ENCODE results near the gene REEP2.

The REEP2 gene

GRCh38 chr5:138448481-138449398 is 9.9 kb downstream of the REEP2 start:
- in situ Hi-C loops (cut with HindIII; ENCODE audit: low sequenced_read_pairs), result no loop called here

GRCh38 chr5:138449501-138450239 is 10.8 kb downstream of the REEP2 start:
- in situ Hi-C loops (cut with HindIII; ENCODE audit: low sequenced_read_pairs), result no loop called here

DNA sequence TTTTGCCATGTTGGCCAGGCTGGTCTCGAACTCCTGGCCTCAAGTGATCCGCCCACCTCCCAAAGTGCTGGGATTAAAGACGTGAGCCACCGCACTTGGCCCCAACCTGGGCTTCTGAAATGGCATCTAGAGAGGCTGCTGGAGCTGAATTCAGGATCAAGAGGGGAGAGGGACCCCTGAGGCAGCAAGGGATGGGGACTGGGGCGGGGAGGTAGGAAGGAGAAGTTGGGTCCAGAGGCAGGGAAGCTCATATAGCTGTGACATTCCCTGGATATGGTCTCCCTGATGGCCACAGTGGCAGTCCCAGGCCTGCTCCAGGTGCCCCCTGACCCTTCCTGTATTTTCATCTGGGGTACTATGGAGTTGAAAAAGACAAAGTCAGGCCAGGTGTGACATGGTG is 12.1 kb downstream of the REEP2 start:
- in situ Hi-C loops (cut with HindIII; ENCODE audit: low sequenced_read_pairs), result no loop called here

GRCh38 chr5:138452720-138453119 is 13.9 kb downstream of the REEP2 start:
- in situ Hi-C loops (cut with HindIII; ENCODE audit: low sequenced_read_pairs), result no loop called here

DNA sequence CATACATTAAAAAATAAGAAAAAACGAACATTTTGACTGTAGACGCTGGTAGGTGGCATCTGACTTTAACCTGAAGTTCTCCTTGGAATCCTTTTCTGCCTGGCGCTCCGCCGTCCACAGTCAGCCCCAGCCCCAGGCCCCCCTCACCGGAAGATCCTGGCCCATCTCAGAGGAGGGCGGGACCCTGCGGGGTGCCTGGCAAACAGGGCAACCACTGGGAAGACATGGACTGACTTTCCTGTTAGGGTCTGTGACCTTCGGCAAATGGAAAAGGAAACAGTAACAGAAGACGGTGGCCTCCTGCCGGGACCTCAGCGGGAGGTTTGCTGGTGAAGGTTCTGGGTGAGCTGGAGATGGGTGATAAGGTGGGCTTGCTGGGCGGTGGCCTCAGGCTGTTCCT is 14.7 kb downstream of the REEP2 start:
- in situ Hi-C loops (cut with HindIII; ENCODE audit: low sequenced_read_pairs), result no loop called here

- in situ Hi-C loops (cut with HindIII; ENCODE audit: low sequenced_read_pairs), result no loop called here
These were observed 15.3 kb downstream of the REEP2 start for GRCh38 chr5:138454121-138454520.

DNA sequence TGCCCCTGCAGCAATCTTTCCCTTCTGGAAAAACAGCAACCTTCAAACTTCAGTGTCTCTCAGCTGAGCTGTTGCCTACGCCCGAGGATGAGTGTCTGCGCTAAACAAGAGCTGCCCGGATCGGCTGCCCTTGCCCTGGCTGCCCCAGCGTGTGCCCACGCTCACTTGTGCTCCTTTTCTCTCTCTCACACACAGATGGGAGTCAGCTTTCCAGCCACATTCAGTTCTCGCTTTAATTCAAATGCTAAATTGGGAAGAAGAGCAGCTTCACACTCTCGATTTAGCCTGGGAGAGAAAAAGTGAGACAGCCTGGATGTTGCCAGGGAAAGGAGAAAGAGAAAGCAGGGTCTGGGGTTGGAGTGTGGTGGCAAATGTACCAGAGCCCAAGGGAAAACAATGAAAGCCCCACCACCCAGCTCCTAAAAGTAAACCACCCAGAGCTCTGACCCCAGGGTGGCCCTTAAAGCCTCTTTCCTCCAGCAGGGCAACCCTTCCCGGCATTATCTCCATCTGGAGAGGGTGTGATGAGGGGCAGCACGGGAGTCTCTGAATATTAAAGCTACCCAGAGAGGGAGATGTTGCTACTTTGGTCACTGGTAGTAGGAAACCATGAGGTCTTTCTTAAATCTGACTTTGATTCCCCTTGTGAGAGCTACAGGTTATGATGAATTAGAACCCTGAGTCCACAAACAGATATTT is 16.5 kb downstream of the REEP2 start:
- in situ Hi-C loops (cut with HindIII; ENCODE audit: low sequenced_read_pairs), result no loop called here

DNA sequence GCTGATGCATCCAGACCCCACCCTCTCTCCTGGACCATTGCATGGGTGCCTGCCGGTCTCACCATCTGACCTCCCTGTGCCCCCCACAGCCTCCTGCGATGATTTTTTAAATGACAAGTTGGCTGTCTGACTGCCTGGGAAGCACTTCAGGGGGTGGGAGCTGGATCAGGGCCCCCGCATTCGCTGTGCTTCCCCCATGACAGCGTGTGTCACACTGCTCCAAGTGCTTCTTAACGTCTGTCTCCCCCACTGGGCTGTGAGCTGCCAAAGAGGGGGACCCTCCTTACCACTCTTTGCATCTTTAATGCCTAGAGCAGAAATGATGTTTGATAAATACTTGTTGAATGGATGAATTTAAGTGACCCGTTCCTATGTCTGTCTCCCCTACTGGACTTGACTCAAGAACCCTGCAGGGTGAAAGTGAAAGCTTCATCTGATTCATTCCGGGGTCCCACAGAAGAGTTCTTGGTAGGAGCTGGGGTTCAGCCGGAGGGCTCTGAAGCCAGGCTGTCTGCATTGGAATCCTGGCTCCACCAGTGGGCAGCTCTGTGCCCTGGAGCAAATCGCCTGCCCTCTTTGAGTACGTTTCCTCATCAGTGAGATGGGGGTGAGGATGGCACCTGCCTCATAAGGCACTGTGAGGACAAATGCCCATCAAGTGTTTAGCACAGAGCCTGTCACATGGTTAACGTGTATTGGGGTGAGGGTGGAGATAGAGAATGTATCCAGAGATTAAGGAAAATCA is 18.8 kb downstream of the REEP2 start:
- in situ Hi-C loops (cut with HindIII; ENCODE audit: low sequenced_read_pairs), result no loop called here

- in situ Hi-C loops (cut with HindIII; ENCODE audit: low sequenced_read_pairs), result no loop called here
These were observed 19.5 kb downstream of the REEP2 start for GRCh38 chr5:138458384-138458783.

DNA sequence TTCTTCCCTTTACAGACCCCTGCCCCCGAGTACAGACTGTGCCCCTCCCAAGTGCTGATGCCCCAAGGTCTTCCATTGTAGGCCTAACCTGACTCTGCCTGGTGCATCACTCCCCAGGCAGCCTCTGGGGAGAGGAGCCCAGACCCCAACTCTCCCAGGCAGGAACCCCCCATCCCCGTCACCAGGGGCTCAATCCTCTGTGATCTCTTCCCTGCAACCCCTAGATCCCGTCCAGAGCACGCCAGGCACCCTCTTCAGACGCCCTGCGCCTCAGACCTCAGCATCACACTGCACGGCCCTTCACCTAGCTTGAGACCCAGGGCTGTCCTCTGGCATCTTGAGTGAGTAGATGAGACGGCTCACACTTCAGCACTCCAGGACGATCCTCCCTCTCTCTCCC is 20.0 kb downstream of the REEP2 start:
- in situ Hi-C loops (cut with HindIII; ENCODE audit: low sequenced_read_pairs), result no loop called here

GRCh38 chr5:138459311-138459933 is 20.6 kb downstream of the REEP2 start:
- in situ Hi-C loops (cut with HindIII; ENCODE audit: low sequenced_read_pairs), result no loop called here

DNA sequence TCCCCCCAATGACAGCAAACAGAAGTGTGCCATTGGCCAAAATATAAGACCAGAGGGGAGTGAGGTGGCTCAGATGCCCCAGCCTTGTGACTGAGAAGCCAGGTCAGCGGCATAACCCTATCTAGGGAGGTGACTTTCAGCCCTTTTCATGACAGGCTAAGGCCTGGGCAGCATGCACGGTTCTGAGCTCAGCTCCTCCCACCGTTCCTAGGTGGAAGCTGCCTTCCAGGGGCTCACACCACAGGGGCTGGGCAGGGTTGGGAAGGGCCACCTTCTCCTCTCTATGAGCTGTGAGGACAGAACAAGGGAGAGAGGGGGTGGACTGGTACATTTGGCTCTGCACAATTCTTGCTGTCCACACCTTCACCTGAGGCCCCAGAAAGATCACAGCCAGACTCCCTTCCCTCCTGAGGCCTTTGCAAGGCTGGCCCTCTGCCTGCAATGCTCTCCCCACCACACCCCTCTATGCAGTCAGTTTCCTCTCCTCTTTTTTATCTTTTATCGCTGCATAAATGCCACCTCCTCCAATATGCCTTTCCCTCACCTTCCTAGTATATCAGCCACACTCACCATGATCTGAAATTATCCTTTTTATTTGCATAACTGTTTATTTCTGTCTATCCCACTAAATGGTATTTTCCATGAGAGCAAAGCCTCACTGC is 21.3 kb downstream of the REEP2 start:
- in situ Hi-C loops (cut with HindIII; ENCODE audit: low sequenced_read_pairs), result no loop called here

DNA sequence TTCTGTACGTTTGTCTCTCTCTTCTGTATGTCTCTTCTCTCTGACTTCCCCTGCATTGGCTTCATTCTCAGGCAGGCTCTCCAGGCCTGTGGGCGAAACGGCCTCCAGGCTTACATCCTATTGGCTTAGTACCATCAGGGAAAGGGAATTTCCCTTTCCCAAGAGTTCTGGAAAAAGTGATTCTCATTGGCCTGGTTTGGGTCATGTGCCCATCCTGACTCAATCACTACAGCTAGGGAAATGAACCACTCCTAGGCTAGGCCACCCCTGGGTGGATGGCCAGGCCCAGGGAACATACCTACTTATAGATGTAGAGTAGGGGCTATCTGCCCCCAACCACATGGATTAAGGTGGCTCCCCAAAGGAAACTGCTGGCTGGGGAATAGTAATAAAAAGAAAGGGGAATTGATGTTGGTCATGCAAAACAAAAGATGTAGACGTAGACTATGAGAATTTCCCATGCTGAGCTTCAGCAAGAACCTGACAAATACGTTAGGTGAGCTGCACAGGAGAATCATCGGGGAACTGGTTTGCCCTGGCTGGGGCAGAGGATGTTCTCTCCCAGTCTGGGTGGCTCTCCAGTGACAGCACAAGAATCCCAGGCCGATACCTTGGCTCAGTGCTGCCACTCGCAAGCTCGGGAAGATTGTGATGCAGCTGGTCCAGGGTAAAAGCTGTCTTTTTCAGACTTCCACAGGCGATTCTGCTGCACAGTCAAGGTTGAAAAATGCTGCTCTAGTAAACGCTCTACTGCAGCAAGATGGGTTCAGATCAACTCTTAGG is 22.7 kb downstream of the REEP2 start:
- in situ Hi-C loops (cut with HindIII; ENCODE audit: low sequenced_read_pairs), result no loop called here

DNA sequence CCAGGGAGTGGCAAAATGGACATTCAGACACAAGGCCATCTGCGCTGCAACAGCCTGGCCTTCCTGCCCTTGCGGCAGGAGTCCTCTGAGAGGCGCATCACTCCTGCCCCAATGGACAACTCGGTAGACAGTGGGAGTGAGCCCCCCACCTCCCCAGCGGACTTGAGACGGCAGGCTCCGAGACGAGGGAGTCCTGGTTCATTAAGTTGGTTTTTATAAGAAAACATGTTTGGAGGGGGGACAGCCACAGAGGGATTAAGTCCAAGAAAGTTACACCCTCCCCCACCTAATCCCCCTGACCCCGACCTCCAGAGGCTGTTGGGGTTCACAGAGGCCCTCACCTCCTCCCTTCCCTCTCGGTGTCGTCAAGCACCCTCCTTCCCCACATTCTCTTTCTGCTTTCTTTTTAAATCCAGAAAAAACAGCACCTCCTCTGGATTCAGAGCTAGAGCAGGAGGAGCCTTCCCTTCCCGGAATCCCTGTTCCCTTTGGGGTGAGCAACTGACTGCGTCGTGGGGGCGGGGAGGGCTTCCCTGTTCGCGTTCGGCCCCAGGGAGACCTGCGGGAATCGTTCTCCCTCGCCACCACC is 24.7 kb downstream of the REEP2 start:
- in situ Hi-C loops (cut with HindIII; ENCODE audit: low sequenced_read_pairs), result no loop called here

GRCh38 chr5:138464008-138464387 is 25.1 kb downstream of the REEP2 start:
- in situ Hi-C loops (cut with HindIII; ENCODE audit: low sequenced_read_pairs), result no loop called here

DNA sequence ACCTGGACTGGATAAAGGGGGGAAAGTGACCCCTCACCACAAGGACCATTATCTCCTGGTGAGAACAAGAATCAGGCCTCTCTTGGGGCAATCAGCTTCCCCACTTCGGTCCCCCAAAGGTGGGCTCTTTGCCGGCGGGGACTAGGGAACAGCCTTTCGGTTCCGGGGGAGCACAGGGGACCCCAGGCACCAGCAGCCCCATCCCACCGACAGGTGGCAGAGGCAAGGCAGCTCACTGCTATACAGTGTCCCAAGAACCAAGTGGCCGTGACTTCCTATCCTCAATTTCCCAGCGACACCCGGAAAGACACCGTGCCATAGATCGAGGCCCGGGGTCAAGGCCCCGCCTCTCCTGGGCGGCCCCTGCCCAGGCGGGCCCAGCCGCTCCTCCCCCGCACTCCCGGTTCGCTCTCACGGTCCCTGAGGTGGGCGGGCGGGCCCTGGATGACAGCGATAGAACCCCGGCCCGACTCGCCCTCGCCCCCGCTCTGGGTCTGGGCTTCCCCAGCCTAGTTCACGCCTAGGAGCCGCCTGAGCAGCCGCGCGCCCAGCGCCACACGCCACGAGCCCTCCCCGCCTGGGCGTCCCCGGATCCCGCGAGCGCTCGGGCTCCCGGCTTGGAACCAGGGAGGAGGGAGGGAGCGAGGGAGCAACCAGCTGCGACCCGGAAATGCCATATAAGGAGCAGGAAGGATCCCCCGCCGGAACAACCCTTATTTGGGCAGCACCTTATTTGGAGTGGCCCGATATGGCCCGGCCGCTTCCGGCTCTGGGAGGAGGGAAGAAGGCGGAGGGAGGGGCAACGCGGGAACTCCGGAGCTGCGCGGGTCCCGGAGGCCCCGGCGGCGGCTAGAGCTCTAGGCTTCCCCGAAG is 25.8 kb downstream of the REEP2 start:
- in situ Hi-C loops (cut with HindIII; ENCODE audit: low sequenced_read_pairs), result no loop called here

DNA sequence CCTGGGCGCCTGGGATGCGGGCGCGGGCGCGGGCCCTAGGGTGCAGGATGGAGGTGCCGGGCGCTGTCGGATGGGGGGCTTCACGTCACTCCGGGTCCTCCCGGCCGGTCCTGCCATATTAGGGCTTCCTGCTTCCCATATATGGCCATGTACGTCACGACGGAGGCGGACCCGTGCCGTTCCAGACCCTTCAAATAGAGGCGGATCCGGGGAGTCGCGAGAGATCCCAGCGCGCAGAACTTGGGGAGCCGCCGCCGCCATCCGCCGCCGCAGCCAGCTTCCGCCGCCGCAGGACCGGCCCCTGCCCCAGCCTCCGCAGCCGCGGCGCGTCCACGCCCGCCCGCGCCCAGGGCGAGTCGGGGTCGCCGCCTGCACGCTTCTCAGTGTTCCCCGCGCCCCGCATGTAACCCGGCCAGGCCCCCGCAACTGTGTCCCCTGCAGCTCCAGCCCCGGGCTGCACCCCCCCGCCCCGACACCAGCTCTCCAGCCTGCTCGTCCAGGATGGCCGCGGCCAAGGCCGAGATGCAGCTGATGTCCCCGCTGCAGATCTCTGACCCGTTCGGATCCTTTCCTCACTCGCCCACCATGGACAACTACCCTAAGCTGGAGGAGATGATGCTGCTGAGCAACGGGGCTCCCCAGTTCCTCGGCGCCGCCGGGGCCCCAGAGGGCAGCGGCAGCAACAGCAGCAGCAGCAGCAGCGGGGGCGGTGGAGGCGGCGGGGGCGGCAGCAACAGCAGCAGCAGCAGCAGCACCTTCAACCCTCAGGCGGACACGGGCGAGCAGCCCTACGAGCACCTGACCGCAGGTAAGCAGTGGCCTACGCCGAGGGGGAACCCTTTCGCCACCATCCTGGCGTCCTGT is 26.6 kb downstream of the REEP2 start, which contains the start of gene EGR1:
Gene EGR1, plus strand, starts transcription at position 219 of the 864 bp plus-strand sequence. Its CDS starts 283 bp downstream, at position 502.
- in situ Hi-C loops (cut with HindIII; ENCODE audit: low sequenced_read_pairs), result no loop called here
